ENCODE data around the gene CHURC1.

The CHURC1 gene

GRCh38 chr14:64914237-64915028, at the start of gene CHURC1:
TSS of gene CHURC1 (plus strand) at chr14:64914455. CDS start at chr14:64914496, 41 bp downstream.
- peak; percentile 97 for DNase-seq

- DNase-seq, result no peak
Observed at GRCh38 chr14:64865109-64865508, 49.1 kb upstream of the CHURC1 start.

- DNase-seq, result no peak
Observed at GRCh38 chr14:64865992-64866391, 48.3 kb upstream of the CHURC1 start.

GRCh38 chr14:64867182-64867581, 47.1 kb upstream of the CHURC1 start:
- DNase-seq, result no peak

- DNase-seq, result no peak
Observed at GRCh38 chr14:64868379-64868778, 45.9 kb upstream of the CHURC1 start.

- no peak for DNase-seq
Observed at GRCh38 chr14:64868841-64869240, 45.4 kb upstream of the CHURC1 start.

- DNase-seq, result peak; percentile 31
Observed at GRCh38 chr14:64870160-64870559, 44.1 kb upstream of the CHURC1 start.

- no peak for DNase-seq
Observed at GRCh38 chr14:64871344-64871743, 42.9 kb upstream of the CHURC1 start.

- no peak for DNase-seq
Observed at GRCh38 chr14:64873506-64874219, 40.6 kb upstream of the CHURC1 start.

GRCh38 chr14:64875350-64875749, 38.9 kb upstream of the CHURC1 start:
- DNase-seq, result no peak

GRCh38 chr14:64877846-64878245, 36.4 kb upstream of the CHURC1 start:
- no peak for DNase-seq

GRCh38 chr14:64878837-64879634, 35.2 kb upstream of the CHURC1 start:
- DNase-seq, result no peak

- DNase-seq, result peak; percentile 46
Observed at GRCh38 chr14:64879635-64880220, 34.5 kb upstream of the CHURC1 start, which contains the start of gene SPTB. TSS of gene SPTB (minus strand) at chr14:64879907. CDS start at chr14:64823094, 56,813 bp downstream.

GRCh38 chr14:64880221-64881121, 33.8 kb upstream of the CHURC1 start:
- peak; percentile 51 for DNase-seq

GRCh38 chr14:64885559-64885958, 28.7 kb upstream of the CHURC1 start:
- DNase-seq, result no peak

GRCh38 chr14:64889352-64889751, 24.9 kb upstream of the CHURC1 start:
- no peak for DNase-seq

- no peak for DNase-seq
Observed at GRCh38 chr14:64891173-64891838, 22.9 kb upstream of the CHURC1 start.

GRCh38 chr14:64891839-64892375, 22.3 kb upstream of the CHURC1 start:
- peak; percentile 60 for DNase-seq

- DNase-seq, result no peak
Observed at GRCh38 chr14:64899958-64900357, 14.3 kb upstream of the CHURC1 start.

GRCh38 chr14:64906022-64906421, 8.2 kb upstream of the CHURC1 start:
- DNase-seq, result no peak

All from RPMI8226 (cell line).